GM12875 (cell line): ENCODE data around the gene NHEJ1.

Source experiments
- H3K4me3 ChIP-seq: one replicate; pipeline ENCODE4 v1.5.1; 2011; ENCODE audit warnings: low read depth, low read length, control low read depth
- CTCF ChIP-seq: IDR thresholded peaks from 2 replicates; pipeline ENCODE4 v1.5.1; 2011; ENCODE audit warnings: low read depth, mild to moderate bottlenecking, control low read depth, inconsistent platforms, low read length, moderate library complexity, borderline replicate concordance; ENCODE audit not compliant: insufficient read depth

NHEJ1 gene

GRCh38 chr2:219025637-219026585 is 134.7 kb downstream of the NHEJ1 start:
- no peak for TF ChIP-seq CTCF
- no peak overlapping the region for H3K4me3 ChIP-seq
